Stomach (tissue), 9 donors: ENCODE results near the gene DOCK3. TPM values are rescaled to one million over a fixed set of nuclear protein-coding genes. Genes with fewer than 3 reads are reported as not detected.

Experiments used
- DNase-seq, 2 donors: peaks; one replicate each; pipeline versions ENCODE4 v3.0.0 to v3.0.0-alpha.2; 2013 to 2019
- H3K27ac ChIP-seq, 5 donors: fragments of 200-600 bp in 4 of 5; sonication (generic) in 4 of 5; one replicate each; pipeline ENCODE4 v1.5.1; 2013 to 2019; ENCODE audit warnings: mild to moderate bottlenecking in 1 of 5, moderate library complexity in 1 of 5
- H3K27me3 ChIP-seq, 3 donors: fragments of 200-600 bp; sonication (generic); one replicate each; pipeline ENCODE4 v1.5.1; 2017 to 2019; ENCODE audit warnings: mixed run types in 1 of 3
- H3K36me3 ChIP-seq, 4 donors: fragments of 200-600 bp; sonication (generic); 1 replicate in 3 of 4; 2 replicates in 1 of 4; pipeline ENCODE4 v1.5.1; 2016 to 2019
- H3K4me1 ChIP-seq, 4 donors: fragments of 200-600 bp; sonication (generic); one replicate each; pipeline ENCODE4 v1.5.1; 2016 to 2019
- H3K4me3 ChIP-seq, 4 donors: fragments of 200-600 bp; sonication (generic) in 3 of 4; one replicate each; pipeline ENCODE4 v1.5.1; 2016 to 2019; ENCODE audit warnings: mild to moderate bottlenecking in 1 of 4
- H3K9me3 ChIP-seq, 4 donors: fragments of 200-600 bp; sonication (generic); one replicate each; pipeline ENCODE4 v1.5.1; 2016 to 2019
- CTCF ChIP-seq, 7 experiments: fragments of 450-650 bp in 4 of 7; fragments of 200-600 bp in 3 of 7; sonication (generic) in 3 of 7; IDR thresholded peaks; one replicate each; pipeline ENCODE4 v1.5.1; 2016 to 2019; ENCODE audit warnings: antibody characterized with exemption in 7 of 7, control low read depth in 2 of 7, mild to moderate bottlenecking in 1 of 7
- EP300 ChIP-seq: sonication (generic); formaldehyde crosslinking; IDR thresholded peaks from one replicate; pipeline ENCODE4 v1.6.1; 2017; ENCODE audit warnings: antibody characterized with exemption
- POLR2A ChIP-seq, 4 donors: fragments of 450-650 bp; IDR thresholded peaks; one replicate each; pipeline ENCODE4 v1.6.1; 2016; ENCODE audit warnings: antibody characterized with exemption in 4 of 4, control low read depth in 2 of 4, mild to moderate bottlenecking in 1 of 4, moderate library complexity in 1 of 4
- POLR2AphosphoS5 ChIP-seq, 3 donors: sonication (generic); formaldehyde crosslinking; IDR thresholded peaks; one replicate each; pipeline ENCODE4 v1.6.1; 2016; ENCODE audit warnings: antibody characterized with exemption in 3 of 3
- WGBS, 5 donors: extraction: QIAGEN DNeasy Blood & Tissue Kit in 3 of 5; methylation state at CpG; one replicate each; pipeline versions ENCODE4 v1.1.5 to v1.1.7; 2013 to 2018; 5-methylcytosine and 5-hydroxymethylcytosine counted together
- intact Hi-C: fragments of 100-400 bp; cut with DNase I; formaldehyde crosslinking; loops from one replicate; pipeline ENCODE4 v1.15.1; 2023; ENCODE audit warnings: low total_unique reads
- polyA plus RNA-seq, 3 donors: library from polyadenylated mRNA; stranded (reverse); fragments of 200-250 nt; gene quantifications; one replicate each; pipeline ENCODE4 v1.2.3, GENCODE V29; 2013
- total RNA-seq, 5 donors: library from RNA; depleted of rRNA; stranded (reverse); fragments of >200 nt; gene quantifications; one replicate each; pipeline versions ENCODE4 v1.1.0 to v1.2.3, GENCODE V29; 2014 to 2016
- donor health status: healthy with polysubstance abuse.
- donor health status: Bipolar disorder and iron deficiency.
- donor health status: healthy.

DOCK3 gene
- total and polyA plus RNA-seq, 8 donors: 0.06 to 2.3 (median 1.0) TPM; not detected in 2

DNA sequence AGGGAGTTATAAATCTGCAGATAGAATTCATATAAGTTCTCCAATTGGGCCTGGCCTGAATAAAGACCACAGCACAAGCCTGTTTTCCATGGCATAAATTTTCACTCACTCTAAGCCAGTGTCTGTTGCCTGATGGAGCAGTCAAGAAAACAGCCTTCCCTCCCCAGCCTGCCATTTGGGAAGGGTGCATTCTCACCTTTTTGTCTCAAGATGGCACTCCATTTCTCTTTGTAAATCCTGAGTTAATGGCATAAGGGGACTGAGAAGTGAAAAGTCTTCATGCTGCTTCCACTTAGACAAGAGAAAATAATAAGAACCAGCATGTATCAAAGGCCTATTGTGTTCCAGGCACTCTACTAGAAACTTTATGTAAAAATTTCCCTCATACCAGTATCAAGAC, 594.7 kb downstream of the DOCK3 start:
- H3K27ac ChIP-seq: no peak overlapping the region
- TF ChIP-seq CTCF (IDR thresholded peaks at IDR 0.05) (no peak), EP300 (no peak), POLR2AphosphoS5 (IDR thresholded peaks at IDR 0.05) (no peak), POLR2A (IDR thresholded peaks at IDR 0.05) (no peak)
- H3K27me3 ChIP-seq: no peaks in the 10 kb centered on the region
- H3K4me3 ChIP-seq: no peak overlapping the region
- no peaks in the 10 kb centered on the region for H3K4me1 ChIP-seq
- intact Hi-C loops: no loop called here
- no peaks in the 10 kb centered on the region for H3K36me3 ChIP-seq
- DNase-seq: no peak
- peaks cover 0 to 15% (median 6%) of the 10 kb centered on the region in 4 donors for H3K9me3 ChIP-seq

DNA sequence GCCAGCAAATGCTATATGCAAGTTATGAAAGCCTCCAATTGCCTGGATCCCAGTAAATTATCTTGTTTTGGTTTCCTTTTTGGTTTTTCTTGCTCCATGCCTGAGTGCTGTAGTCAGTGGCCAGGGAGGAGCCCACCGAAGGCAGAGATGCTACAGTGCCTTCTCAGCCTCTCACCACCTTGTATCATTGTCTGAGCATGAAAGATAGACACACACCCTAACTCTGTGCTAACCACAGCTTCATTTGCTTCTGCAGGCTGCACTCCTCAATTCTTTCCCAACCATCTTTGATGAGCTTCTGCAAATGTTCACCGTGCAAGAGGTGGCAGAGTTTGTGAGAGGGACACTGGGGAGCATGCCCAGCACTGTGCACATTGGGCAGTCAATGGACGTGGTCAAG, 595.8 kb downstream of the DOCK3 start:
- intact Hi-C loops: no loop called here

GRCh38 chr3:51271172-51271571, 596.4 kb downstream of the DOCK3 start:
- Histone ChIP-seq H3K9me3 (peaks cover 0 to 9% (median 5%) of the 10 kb centered on the region in 4 donors), H3K27me3 (no peaks in the 10 kb centered on the region), H3K36me3 (no peaks in the 10 kb centered on the region), H3K4me3 (no peak overlapping the region), H3K4me1 (no peaks in the 10 kb centered on the region), H3K27ac (no peak overlapping the region)
- DNase-seq: no peak
- 73 to 80% (median 78%) methylated on average over 1 of the region's 1 CpG for WGBS, 5 donors
- no peak for TF ChIP-seq POLR2A (IDR thresholded peaks at IDR 0.05)
- no peak for TF ChIP-seq POLR2AphosphoS5 (IDR thresholded peaks at IDR 0.05)
- TF ChIP-seq CTCF (IDR thresholded peaks at IDR 0.05): no peak
- no peak for TF ChIP-seq EP300
- intact Hi-C loops: no loop called here

More for the DNA sequence above, 595.8 kb downstream of the DOCK3 start:
- Histone ChIP-seq H3K4me1 (no peaks in the 10 kb centered on the region), H3K9me3 (peaks cover 0 to 15% (median 6%) of the 10 kb centered on the region in 4 donors), H3K27me3 (no peaks in the 10 kb centered on the region), H3K27ac (no peak overlapping the region), H3K4me3 (no peak overlapping the region), H3K36me3 (no peaks in the 10 kb centered on the region)
- TF ChIP-seq POLR2A (IDR thresholded peaks at IDR 0.05) (no peak), CTCF (IDR thresholded peaks at IDR 0.05) (no peak), EP300 (no peak), POLR2AphosphoS5 (IDR thresholded peaks at IDR 0.05) (no peak)
- 77 to 85% (median 80%) methylated on average over 3 of the region's 3 CpGs for WGBS, 5 donors
- DNase-seq: no peak

DNA sequence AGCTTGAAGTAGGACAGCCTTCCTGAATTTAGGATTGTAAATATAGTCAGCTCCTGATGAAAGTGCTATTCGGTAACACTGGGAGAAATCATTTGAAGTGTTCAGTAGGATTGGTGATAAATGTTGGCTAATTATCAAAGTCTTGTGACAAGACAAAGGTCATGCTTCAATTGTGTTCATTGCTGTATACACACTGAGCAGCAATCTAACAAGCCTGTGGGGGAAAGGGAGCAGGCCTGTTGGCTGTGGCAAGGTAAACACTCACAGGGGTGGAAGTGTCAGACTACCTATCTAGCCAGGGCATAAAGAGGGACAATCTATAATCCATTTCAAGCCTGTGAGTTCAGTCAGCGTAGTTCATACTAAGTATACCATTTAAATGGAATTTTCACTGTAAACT, 599.3 kb downstream of the DOCK3 start:
- Histone ChIP-seq H3K27me3 (no peaks in the 10 kb centered on the region), H3K36me3 (no peaks in the 10 kb centered on the region), H3K4me3 (no peak overlapping the region), H3K4me1 (no peaks in the 10 kb centered on the region), H3K9me3 (no peaks in the 10 kb centered on the region), H3K27ac (no peak overlapping the region)
- no peak for DNase-seq
- TF ChIP-seq EP300 (no peak), POLR2A (IDR thresholded peaks at IDR 0.05) (no peak), CTCF (IDR thresholded peaks at IDR 0.05) (no peak), POLR2AphosphoS5 (IDR thresholded peaks at IDR 0.05) (no peak)
- WGBS, 5 donors: 38 to 58% (median 53%) methylated on average over 2 of the region's 2 CpGs
- intact Hi-C loops: no loop called here
